ENCODE results near the gene ZNF784.

ZNF784 gene

GRCh38 chr19:55598719-55599467 is 25.5 kb downstream of the ZNF784 start:
- Histone ChIP-seq H3K9ac (ENCODE audit: low read length) (peak overlapping the region; percentile 99), H3K79me1 (replicated peaks; ENCODE audit: low read length, poor library complexity, severe bottlenecking) (peaks cover 42% of the 10 kb centered on the region), H3K4me3 (ENCODE audit: insufficient read depth in 1 of 2, low read depth in 1 of 2, low read length in 2 of 2) (peak overlapping the region; percentile 70 to 98), H3K4ac (ENCODE audit: low read depth in 1 of 2, low read length in 2 of 2) (peak overlapping the region; percentile 83 to 98), H3K9me3 (ENCODE audit: control insufficient read depth, low read length) (no peaks in the 10 kb centered on the region), H4K91ac (ENCODE audit: low read length) (peak overlapping the region; percentile 94), H3K36me3 (ENCODE audit: control insufficient read depth in 1 of 2, insufficient read depth in 2 of 2, low read depth in 1 of 2, low read length in 2 of 2) (peaks cover 29 to 49% of the 10 kb centered on the region in 2 experiments), H2BK5ac (ENCODE audit: low read depth, low read length, poor library complexity, severe bottlenecking) (peak overlapping the region; percentile 97), H3K27ac (ENCODE audit: low read length, poor library complexity, severe bottlenecking) (peak overlapping the region; percentile 60), H2BK120ac (ENCODE audit: low read depth, low read length) (peak overlapping the region; percentile 97), H2BK12ac (ENCODE audit: low read length in 2 of 2) (no peak overlapping the region), H2AFZ (ENCODE audit: low read depth, low read length) (no peak overlapping the region), H3K4me1 (ENCODE audit: control insufficient read depth, insufficient read depth, low read depth, low read length) (peaks cover 15% of the 10 kb centered on the region), H3K4me2 (ENCODE audit: low read length, poor library complexity, severe bottlenecking) (no peak overlapping the region), H3K18ac (ENCODE audit: low read depth in 1 of 2, low read length in 2 of 2) (peak overlapping the region; percentile 61 to 71), H3K27me3 (ENCODE audit: control insufficient read depth in 1 of 2, insufficient read depth in 1 of 2, low read length in 2 of 2) (no peaks in the 10 kb centered on the region), H4K8ac (ENCODE audit: low read length) (peak overlapping the region; percentile 94), H3K23ac (ENCODE audit: low read length in 2 of 2) (no peak overlapping the region), H2AK5ac (ENCODE audit: low read length, severe bottlenecking) (peak overlapping the region; percentile 58), H3K14ac (ENCODE audit: low read length in 2 of 2) (no peak overlapping the region), H2BK15ac (ENCODE audit: low read depth, poor library complexity, severe bottlenecking) (no peak overlapping the region)
- peak; percentile 97 for DNase-seq
- WGBS = 7% methylated on average over 26 of the region's 26 CpGs

GRCh38 chr19:55598034-55598433 is 26.3 kb downstream of the ZNF784 start:
- Histone ChIP-seq H2BK5ac (ENCODE audit: low read depth, low read length, poor library complexity, severe bottlenecking) (no peak overlapping the region), H3K4me1 (ENCODE audit: control insufficient read depth, insufficient read depth, low read depth, low read length) (peaks cover 15% of the 10 kb centered on the region), H3K14ac (ENCODE audit: low read length in 2 of 2) (no peak overlapping the region), H3K27ac (ENCODE audit: low read length, poor library complexity, severe bottlenecking) (no peak overlapping the region), H2AFZ (ENCODE audit: low read depth, low read length) (no peak overlapping the region), H2BK120ac (ENCODE audit: low read depth, low read length) (no peak overlapping the region), H3K23ac (ENCODE audit: low read length in 2 of 2) (no peak overlapping the region), H3K4me2 (ENCODE audit: low read length, poor library complexity, severe bottlenecking) (no peak overlapping the region), H4K91ac (ENCODE audit: low read length) (no peak overlapping the region), H4K8ac (ENCODE audit: low read length) (no peak overlapping the region), H3K4me3 (ENCODE audit: insufficient read depth in 1 of 2, low read depth in 1 of 2, low read length in 2 of 2) (peak overlapping the region in 1 of 2 experiments; percentile 98), H3K79me1 (replicated peaks; ENCODE audit: low read length, poor library complexity, severe bottlenecking) (peaks cover 43% of the 10 kb centered on the region), H3K4ac (ENCODE audit: low read depth in 1 of 2, low read length in 2 of 2) (no peak overlapping the region), H2BK12ac (ENCODE audit: low read length in 2 of 2) (no peak overlapping the region), H3K18ac (ENCODE audit: low read depth in 1 of 2, low read length in 2 of 2) (no peak overlapping the region), H3K9ac (ENCODE audit: low read length) (no peak overlapping the region), H3K9me3 (ENCODE audit: control insufficient read depth, low read length) (no peaks in the 10 kb centered on the region), H2AK5ac (ENCODE audit: low read length, severe bottlenecking) (peak overlapping the region; percentile 74), H2BK15ac (ENCODE audit: low read depth, poor library complexity, severe bottlenecking) (no peak overlapping the region), H3K36me3 (ENCODE audit: control insufficient read depth in 1 of 2, insufficient read depth in 2 of 2, low read depth in 1 of 2, low read length in 2 of 2) (peaks cover 34 to 53% of the 10 kb centered on the region in 2 experiments), H3K27me3 (ENCODE audit: control insufficient read depth in 1 of 2, insufficient read depth in 1 of 2, low read length in 2 of 2) (no peaks in the 10 kb centered on the region)
- WGBS = 88% methylated on average over 8 of the region's 9 CpGs
- DNase-seq = no peak

GRCh38 chr19:55597501-55597921 is 26.9 kb downstream of the ZNF784 start:
- no peak overlapping the region for H3K27ac ChIP-seq (ENCODE audit: low read length, poor library complexity, severe bottlenecking)
- H2BK5ac ChIP-seq (ENCODE audit: low read depth, low read length, poor library complexity, severe bottlenecking) = no peak overlapping the region
- no peak overlapping the region for H3K23ac ChIP-seq (ENCODE audit: low read length in 2 of 2)
- H3K36me3 ChIP-seq (ENCODE audit: control insufficient read depth in 1 of 2, insufficient read depth in 2 of 2, low read depth in 1 of 2, low read length in 2 of 2) = peaks cover 34 to 53% of the 10 kb centered on the region in 2 experiments
- no peak overlapping the region for H3K4me3 ChIP-seq (ENCODE audit: insufficient read depth in 1 of 2, low read depth in 1 of 2, low read length in 2 of 2)
- peaks cover 15% of the 10 kb centered on the region for H3K4me1 ChIP-seq (ENCODE audit: control insufficient read depth, insufficient read depth, low read depth, low read length)
- H3K14ac ChIP-seq (ENCODE audit: low read length in 2 of 2) = no peak overlapping the region
- peaks cover 39% of the 10 kb centered on the region for H3K79me1 ChIP-seq (replicated peaks; ENCODE audit: low read length, poor library complexity, severe bottlenecking)
- H3K4me2 ChIP-seq (ENCODE audit: low read length, poor library complexity, severe bottlenecking) = no peak overlapping the region
- H3K27me3 ChIP-seq (ENCODE audit: control insufficient read depth in 1 of 2, insufficient read depth in 1 of 2, low read length in 2 of 2) = no peaks in the 10 kb centered on the region
- no peak overlapping the region for H4K8ac ChIP-seq (ENCODE audit: low read length)
- no peak overlapping the region for H3K4ac ChIP-seq (ENCODE audit: low read depth in 1 of 2, low read length in 2 of 2)
- no peaks in the 10 kb centered on the region for H3K9me3 ChIP-seq (ENCODE audit: control insufficient read depth, low read length)
- H2BK12ac ChIP-seq (ENCODE audit: low read length in 2 of 2) = no peak overlapping the region
- DNase-seq = no peak
- H2AK5ac ChIP-seq (ENCODE audit: low read length, severe bottlenecking) = no peak overlapping the region
- H2BK15ac ChIP-seq (ENCODE audit: low read depth, poor library complexity, severe bottlenecking) = no peak overlapping the region
- no peak overlapping the region for H3K9ac ChIP-seq (ENCODE audit: low read length)
- peak overlapping the region; percentile 18 for H4K91ac ChIP-seq (ENCODE audit: low read length)
- no peak overlapping the region for H2AFZ ChIP-seq (ENCODE audit: low read depth, low read length)
- no peak overlapping the region for H3K18ac ChIP-seq (ENCODE audit: low read depth in 1 of 2, low read length in 2 of 2)
- no peak overlapping the region for H2BK120ac ChIP-seq (ENCODE audit: low read depth, low read length)
- WGBS = 99% methylated on average over 22 of the region's 30 CpGs

GRCh38 chr19:55596304-55596703 is 28.1 kb downstream of the ZNF784 start:
- Histone ChIP-seq H4K8ac (ENCODE audit: low read length) (no peak overlapping the region), H3K14ac (ENCODE audit: low read length in 2 of 2) (no peak overlapping the region), H3K23ac (ENCODE audit: low read length in 2 of 2) (no peak overlapping the region), H3K79me1 (replicated peaks; ENCODE audit: low read length, poor library complexity, severe bottlenecking) (peaks cover 32% of the 10 kb centered on the region), H2AFZ (ENCODE audit: low read depth, low read length) (no peak overlapping the region), H3K18ac (ENCODE audit: low read depth in 1 of 2, low read length in 2 of 2) (no peak overlapping the region), H3K4ac (ENCODE audit: low read depth in 1 of 2, low read length in 2 of 2) (no peak overlapping the region), H2BK15ac (ENCODE audit: low read depth, poor library complexity, severe bottlenecking) (no peak overlapping the region), H3K27ac (ENCODE audit: low read length, poor library complexity, severe bottlenecking) (no peak overlapping the region), H3K4me3 (ENCODE audit: insufficient read depth in 1 of 2, low read depth in 1 of 2, low read length in 2 of 2) (no peak overlapping the region), H2BK12ac (ENCODE audit: low read length in 2 of 2) (no peak overlapping the region), H2BK120ac (ENCODE audit: low read depth, low read length) (no peak overlapping the region), H3K9me3 (ENCODE audit: control insufficient read depth, low read length) (no peaks in the 10 kb centered on the region), H3K36me3 (ENCODE audit: control insufficient read depth in 1 of 2, insufficient read depth in 2 of 2, low read depth in 1 of 2, low read length in 2 of 2) (peaks cover 39 to 59% of the 10 kb centered on the region in 2 experiments), H2BK5ac (ENCODE audit: low read depth, low read length, poor library complexity, severe bottlenecking) (no peak overlapping the region), H2AK5ac (ENCODE audit: low read length, severe bottlenecking) (no peak overlapping the region), H3K4me2 (ENCODE audit: low read length, poor library complexity, severe bottlenecking) (no peak overlapping the region), H3K4me1 (ENCODE audit: control insufficient read depth, insufficient read depth, low read depth, low read length) (peaks cover 11% of the 10 kb centered on the region), H3K9ac (ENCODE audit: low read length) (no peak overlapping the region), H4K91ac (ENCODE audit: low read length) (no peak overlapping the region), H3K27me3 (ENCODE audit: control insufficient read depth in 1 of 2, insufficient read depth in 1 of 2, low read length in 2 of 2) (no peaks in the 10 kb centered on the region)
- DNase-seq = no peak
- 99% methylated on average over 3 of the region's 3 CpGs for WGBS

All from mesenchymal stem cell (in vitro differentiated cells and primary cell).